GM21381 (cell line): ENCODE results near the gene FOXJ3.

Experiments
- ATAC-seq: cut with Tn5 transposase; IDR thresholded peaks from one replicate; pipeline ENCODE4 v1.9.1; 2021; ENCODE audit warnings: mild to moderate bottlenecking, moderate library complexity; ENCODE audit not compliant: unreplicated experiment

The FOXJ3 gene

GRCh38 chr1:42171679-42172266 is 163.3 kb downstream of the FOXJ3 start:
- ATAC-seq = no peak

GRCh38 chr1:42170779-42171621 is 164.0 kb downstream of the FOXJ3 start:
- no peak for ATAC-seq

GRCh38 chr1:42168763-42169162 is 166.3 kb downstream of the FOXJ3 start:
- ATAC-seq = no peak

GRCh38 chr1:42168391-42168670 is 166.7 kb downstream of the FOXJ3 start:
- no peak for ATAC-seq

GRCh38 chr1:42167611-42168390 is 167.2 kb downstream of the FOXJ3 start:
- ATAC-seq = no peak

GRCh38 chr1:42165511-42166210 is 169.4 kb downstream of the FOXJ3 start:
- no peak for ATAC-seq

GRCh38 chr1:42164551-42165420 is 170.2 kb downstream of the FOXJ3 start, which contains the start of gene GUCA2A:
Gene GUCA2A, minus strand, starts transcription at chr1:42164745. Its CDS starts 33 bp downstream, at chr1:42164712.
- no peak for ATAC-seq

GRCh38 chr1:42163536-42164503 is 171.2 kb downstream of the FOXJ3 start:
- no peak for ATAC-seq

GRCh38 chr1:42163114-42163513 is 171.9 kb downstream of the FOXJ3 start:
- no peak for ATAC-seq

- no peak for ATAC-seq
These were observed 172.9 kb downstream of the FOXJ3 start for GRCh38 chr1:42162181-42162580.

- no peak for ATAC-seq
These were observed 176.8 kb downstream of the FOXJ3 start for GRCh38 chr1:42158189-42158588.

GRCh38 chr1:42157667-42158066 is 177.4 kb downstream of the FOXJ3 start:
- ATAC-seq = no peak

- no peak for ATAC-seq
These were observed 179.7 kb downstream of the FOXJ3 start for GRCh38 chr1:42155362-42155761.

- no peak for ATAC-seq
These were observed 180.3 kb downstream of the FOXJ3 start for GRCh38 chr1:42154685-42155084.

- ATAC-seq = no peak
These were observed 181.4 kb downstream of the FOXJ3 start for GRCh38 chr1:42153624-42154023.

GRCh38 chr1:42152907-42153600 is 182.0 kb downstream of the FOXJ3 start, which contains the start of gene GUCA2B:
Gene GUCA2B, plus strand, starts transcription at chr1:42153410. Its CDS starts 41 bp downstream, at chr1:42153451.
- no peak for ATAC-seq

GRCh38 chr1:42152119-42152518 is 182.9 kb downstream of the FOXJ3 start:
- ATAC-seq = no peak

- ATAC-seq = no peak
These were observed 184.4 kb downstream of the FOXJ3 start for GRCh38 chr1:42150651-42151050.
